Right lobe of liver (tissue), 6 donors: Measurements from ENCODE around the gene UBAP2L. TPM values are rescaled to one million over a fixed set of nuclear protein-coding genes. Genes with fewer than 3 reads are reported as not detected.
"Not testable (repeated sequence)": the region's sequence is repeated elsewhere in the genome, so short reads cannot be mapped to it uniquely, and the experiment has no call there.

Experiments
- ATAC-seq, 4 donors: fragments of 200-7000 bp; cut with Tn5 transposase; one replicate each; pipeline ENCODE4 v1.9.1; 2020; ENCODE audit warnings: mild to moderate bottlenecking in 4 of 4, moderate library complexity in 4 of 4
- DNase-seq, 3 donors: peaks; one replicate each; pipeline ENCODE4 v3.0.0-alpha.2; 2020
- H3K27ac ChIP-seq, 3 donors: fragments of 200-600 bp; one replicate each; pipeline ENCODE4 v1.8.0; 2022
- H3K27me3 ChIP-seq, 2 donors: fragments of 200-600 bp; one replicate each; pipeline ENCODE4 v1.8.0; 2022
- H3K36me3 ChIP-seq, 4 donors: fragments of 200-600 bp; sonication (generic) in 1 of 4; one replicate each; pipeline versions ENCODE4 v1.5.1 to v1.8.0; 2017 to 2022; ENCODE audit warnings: control low read depth in 1 of 4
- H3K4me1 ChIP-seq, 4 donors: fragments of 200-600 bp; sonication (generic) in 1 of 4; one replicate each; pipeline versions ENCODE4 v1.5.1 to v1.8.0; 2017 to 2022; ENCODE audit warnings: control low read depth in 1 of 4
- H3K4me3 ChIP-seq, 3 donors: fragments of 200-600 bp; one replicate each; pipeline ENCODE4 v1.8.0; 2022
- H3K9me3 ChIP-seq, 4 donors: fragments of 200-600 bp; sonication (generic) in 1 of 4; one replicate each; pipeline versions ENCODE4 v1.5.1 to v1.8.0; 2017 to 2022; ENCODE audit warnings: control low read depth in 1 of 4
- CTCF ChIP-seq, 4 donors: fragments of 200-600 bp in 3 of 4; fragments of 450-650 bp in 1 of 4; IDR thresholded peaks; one replicate each; pipeline versions ENCODE4 v1.5.1 to v1.8.0; 2016 to 2022; ENCODE audit warnings: antibody characterized with exemption in 4 of 4, mild to moderate bottlenecking in 2 of 4
- POLR2A ChIP-seq: fragments of 450-650 bp; IDR thresholded peaks from one replicate; pipeline ENCODE4 v1.6.1; 2017; ENCODE audit warnings: antibody characterized with exemption, mild to moderate bottlenecking
- WGBS: methylation state at CpG from one replicate; pipeline ENCODE4 v1.1.6; 2018; ENCODE audit warnings: low coverage, low lambda C conversion rate; ENCODE audit not compliant: insufficient coverage; ENCODE audit errors: missing lambda C conversion rate; 5-methylcytosine and 5-hydroxymethylcytosine counted together
- intact Hi-C, 2 donors: fragments of 100-400 bp; cut with DNase I; formaldehyde crosslinking; loops; one replicate each; pipeline versions ENCODE4 v1.11.2 to v1.14.1; 2022
- total RNA-seq, 6 experiments: library from RNA; depleted of rRNA in 2 of 6; stranded (reverse); fragments of >200 nt in 2 of 6; fragmentation: NEBNext Ultra II Directional in 3 of 6; extraction: Animal tissue kit (Norgen Biotek cat#: 25700) in 3 of 6; gene quantifications; one replicate each; pipeline versions ENCODE4 v1.1.0 to v1.2.4, GENCODE V29; 2016 to 2023
- donor health status: DM: no; HTN: yes; CAD: no.
- donor health status: DM: no; HTN: no; CAD: no.
- donor health status: DM: no; HTN: no; CAD: no.
- donor health status: DM: no; HTN: yes; CAD: no.
- donor health status: DM: no; HTN: yes; CAD: no.

UBAP2L gene
- total RNA-seq, 6 experiments from 2014 or later = 26.8 to 57.2 (median 40.4) TPM

GRCh38 chr1:154223621-154224020, 2.9 kb downstream of the UBAP2L start:
- TF ChIP-seq CTCF (IDR thresholded peaks at IDR 0.05) (no peak), POLR2A (no peak)
- ATAC-seq = no peak
- H3K36me3 ChIP-seq = peaks cover 0 to 40% (median 12%) of the 10 kb centered on the region in 4 donors
- H3K27me3 ChIP-seq = no peaks in the 10 kb centered on the region
- 60% methylated on average over 2 of the region's 2 CpGs for WGBS
- peaks cover 0 to 35% (median 13%) of the 10 kb centered on the region in 4 donors for H3K4me1 ChIP-seq
- no peak overlapping the region for H3K27ac ChIP-seq
- H3K9me3 ChIP-seq = no peaks in the 10 kb centered on the region
- no peak for DNase-seq
- no peak overlapping the region for H3K4me3 ChIP-seq
- intact Hi-C loops = no loop called here

GRCh38 chr1:154225370-154225769, 4.6 kb downstream of the UBAP2L start:
- H3K36me3 ChIP-seq = peaks cover 0 to 54% (median 20%) of the 10 kb centered on the region in 4 donors
- WGBS = 100% methylated on average over 2 of the region's 2 CpGs

DNA sequence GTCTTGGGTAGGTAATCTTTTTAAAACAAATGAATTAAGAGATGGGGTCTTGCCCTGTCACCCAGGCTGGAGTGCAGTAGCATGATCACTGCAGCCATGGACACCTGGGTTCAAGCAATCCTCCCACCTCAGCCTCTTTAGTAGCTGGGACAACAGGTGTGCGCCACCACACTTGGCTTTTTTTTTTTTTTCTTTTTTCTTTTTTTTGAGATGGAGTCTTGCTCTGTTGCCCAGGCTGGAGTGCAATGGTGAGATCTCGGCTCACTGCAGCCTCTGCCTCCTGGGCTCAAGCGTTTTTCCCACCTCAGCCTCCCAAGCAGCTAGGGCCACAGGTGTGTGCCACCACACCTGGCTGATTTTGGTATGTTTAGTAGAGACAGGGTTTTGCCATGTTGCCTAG, 10.4 kb downstream of the UBAP2L start:
- ATAC-seq, DNase-seq, intact Hi-C loops, H3K4me1 ChIP-seq, H3K27ac ChIP-seq, H3K9me3 ChIP-seq, H3K27me3 ChIP-seq, H3K4me3 ChIP-seq: not testable (repeated sequence)
- H3K36me3 ChIP-seq = peaks cover 0 to 94% (median 32%) of the 10 kb centered on the region in 4 donors
- WGBS = no CpG with 5 or more reads among the region's 3 CpGs

More at GRCh38 chr1:154225370-154225769, 4.6 kb downstream of the UBAP2L start:
- peaks cover 0 to 28% (median 9%) of the 10 kb centered on the region in 4 donors for H3K4me1 ChIP-seq
- TF ChIP-seq CTCF (IDR thresholded peaks at IDR 0.05) = no peak
- H3K9me3 ChIP-seq = no peaks in the 10 kb centered on the region
- no peaks in the 10 kb centered on the region for H3K27me3 ChIP-seq
- DNase-seq = no peak
- ATAC-seq = no peak
- intact Hi-C loops = no loop called here
- no peak overlapping the region for H3K27ac ChIP-seq
- no peak overlapping the region for H3K4me3 ChIP-seq

- ATAC-seq = not testable (repeated sequence)
Measured at GRCh38 chr1:154233127-154233526, 12.4 kb downstream of the UBAP2L start.

GRCh38 chr1:154236855-154237254, 16.1 kb downstream of the UBAP2L start:
- H3K27me3 ChIP-seq = no peaks in the 10 kb centered on the region
- no peaks in the 10 kb centered on the region for H3K9me3 ChIP-seq
- ATAC-seq (peak; percentile 10 to 74 (median 60)), DNase-seq (no peak)
- 28% methylated on average over 4 of the region's 4 CpGs for WGBS
- TF ChIP-seq POLR2A (no peak), CTCF (IDR thresholded peaks at IDR 0.05) (no peak)
- peaks cover 5 to 63% (median 23%) of the 10 kb centered on the region in 4 donors for H3K36me3 ChIP-seq
- peak overlapping the region in 2 of 3 donors; percentile 75 to 89 for H3K27ac ChIP-seq
- intact Hi-C loops = no loop called here
- H3K4me1 ChIP-seq = peaks cover 0 to 49% (median 20%) of the 10 kb centered on the region in 4 donors
- peak overlapping the region in 1 of 3 donors; percentile 6 for H3K4me3 ChIP-seq

More at GRCh38 chr1:154233127-154233526, 12.4 kb downstream of the UBAP2L start:
- intact Hi-C loops, H3K9me3 ChIP-seq, H3K27ac ChIP-seq, H3K27me3 ChIP-seq, DNase-seq, H3K4me3 ChIP-seq: not testable (repeated sequence)
- WGBS = 100% methylated on average over 3 of the region's 12 CpGs
- Histone ChIP-seq H3K36me3 (peaks cover 0 to 80% (median 28%) of the 10 kb centered on the region in 4 donors), H3K4me1 (peaks cover 0 to 26% (median 11%) of the 10 kb centered on the region in 4 donors)
